Smooth muscle cell (in vitro differentiated cells): ENCODE data around the gene DLEC1. TPM values are rescaled to one million over a fixed set of nuclear protein-coding genes. Genes with fewer than 3 reads are reported as not detected.

ENCODE experiments used
- DNase-seq: peaks from one replicate; lab custom pipeline; 2025; ENCODE audit not compliant: unreplicated experiment; lab: John Stamatoyannopoulos, UW
- H2AFZ ChIP-seq: fragments of 200-600 bp; sonication (generic); 2 replicates; pipeline ENCODE4 v1.6.0; 2016; ENCODE audit warnings: antibody characterized with exemption, low read depth, mild to moderate bottlenecking
- H3F3A ChIP-seq: fragments of 200-600 bp; sonication (generic); 2 replicates; pipeline ENCODE4 v1.6.0; 2017; ENCODE audit warnings: antibody characterized with exemption, low read depth
- H3K27ac ChIP-seq: fragments of 200-600 bp; sonication (generic); 2 replicates; pipeline ENCODE4 v1.5.1; 2016; ENCODE audit warnings: low read depth, mild to moderate bottlenecking
- H3K27me3 ChIP-seq: fragments of 200-600 bp; sonication (generic); 2 replicates; pipeline ENCODE4 v1.6.1; 2016; ENCODE audit warnings: low read depth, mild to moderate bottlenecking
- H3K36me3 ChIP-seq: fragments of 200-600 bp; sonication (generic); 2 replicates; pipeline ENCODE4 v1.5.1; 2016; ENCODE audit warnings: low read depth
- H3K4me1 ChIP-seq: fragments of 200-600 bp; sonication (generic); 2 replicates; pipeline ENCODE4 v1.5.1; 2016; ENCODE audit warnings: low read depth
- H3K4me2 ChIP-seq: fragments of 200-600 bp; sonication (generic); 2 replicates; pipeline ENCODE4 v1.6.0; 2016; ENCODE audit warnings: mild to moderate bottlenecking
- H3K4me3 ChIP-seq: fragments of 200-600 bp; sonication (generic); 2 replicates; pipeline ENCODE4 v1.5.1; 2016; ENCODE audit warnings: mild to moderate bottlenecking
- H3K79me2 ChIP-seq: fragments of 200-600 bp; sonication (generic); 2 replicates; pipeline ENCODE4 v1.6.0; 2016; ENCODE audit warnings: low read depth, mild to moderate bottlenecking
- H3K9ac ChIP-seq: fragments of 200-600 bp; sonication (generic); 2 replicates; pipeline ENCODE4 v1.6.0; 2016; ENCODE audit warnings: low read depth
- H3K9me3 ChIP-seq: fragments of 200-600 bp; sonication (generic); replicated peaks from 2 replicates; pipeline ENCODE4 v1.5.1; 2016; ENCODE audit warnings: low read depth
- H4K20me1 ChIP-seq: fragments of 200-600 bp; sonication (generic); 2 replicates; pipeline ENCODE4 v1.6.0; 2016; ENCODE audit warnings: low read depth
- WGBS: methylation state at CpG from one replicate; pipeline ENCODE4 v1.1.7; 2016; ENCODE audit warnings: low lambda C conversion rate; 5-methylcytosine and 5-hydroxymethylcytosine counted together
- polyA plus RNA-seq: library from polyadenylated mRNA; unstranded; fragments of >200 nt; fragmentation: Nextera tagmentation; extraction: Ambion mirVana; gene quantifications from 2 replicates; pipeline ENCODE4 v1.2.1, GENCODE V29; 2016
- total RNA-seq: library from RNA; depleted of rRNA; stranded (reverse); fragments of >200 nt; gene quantifications from 2 replicates; pipeline ENCODE4 v1.2.3, GENCODE V29; 2014
- TF ChIP-seq, protein P1 (sequence below): fragments of 200-600 bp; sonication (generic); IDR thresholded peaks from 2 replicates; pipeline ENCODE4 v1.5.1; 2017; ENCODE audit warnings: borderline replicate concordance, mild to moderate bottlenecking, antibody characterized with exemption; ENCODE audit not compliant: insufficient read depth, poor library complexity, severe bottlenecking

Gene DLEC1
- total and polyA plus RNA-seq, 2 experiments from 2014 or later: 0.27 to 0.61 TPM

DNA sequence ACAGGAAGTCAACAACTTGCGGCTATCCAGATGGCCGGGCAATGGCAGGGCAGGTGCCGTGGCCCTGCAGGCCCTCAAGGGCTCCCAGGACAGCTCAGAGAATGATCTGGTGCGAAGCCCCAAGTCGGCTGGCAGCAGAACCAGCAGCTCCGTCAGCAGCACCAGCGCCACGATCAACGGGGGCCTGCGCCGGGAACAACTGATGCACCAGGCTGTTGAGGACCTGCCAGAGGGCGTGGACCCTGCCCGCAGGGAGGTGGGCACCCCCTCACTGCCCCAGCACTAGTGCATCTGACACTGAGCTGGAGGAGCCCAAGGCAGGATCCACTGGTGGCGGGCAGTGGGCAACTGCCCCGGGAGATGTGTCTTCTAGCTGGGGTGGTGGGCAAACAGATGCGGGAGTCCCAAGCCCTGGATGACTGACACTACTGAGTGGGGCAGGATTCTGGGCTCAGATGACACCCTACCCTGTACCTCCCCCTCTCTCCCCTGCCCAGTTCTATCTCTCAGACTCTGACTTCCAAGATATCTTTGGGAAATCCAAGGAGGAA, 32.5 kb upstream of the DLEC1 start:
- H4K20me1 ChIP-seq: no peaks in the 10 kb centered on the region
- H3F3A ChIP-seq: peaks cover 3% of the 10 kb centered on the region
- no peak overlapping the region for H3K9ac ChIP-seq
- DNase-seq: no peak
- no peaks in the 10 kb centered on the region for H3K27me3 ChIP-seq
- no peak overlapping the region for H2AFZ ChIP-seq
- no peak overlapping the region for H3K27ac ChIP-seq
- no peaks in the 10 kb centered on the region for H3K36me3 ChIP-seq
- no peaks in the 10 kb centered on the region for H3K79me2 ChIP-seq
- no peaks in the 10 kb centered on the region for H3K9me3 ChIP-seq
- TF ChIP-seq, protein P1, sequence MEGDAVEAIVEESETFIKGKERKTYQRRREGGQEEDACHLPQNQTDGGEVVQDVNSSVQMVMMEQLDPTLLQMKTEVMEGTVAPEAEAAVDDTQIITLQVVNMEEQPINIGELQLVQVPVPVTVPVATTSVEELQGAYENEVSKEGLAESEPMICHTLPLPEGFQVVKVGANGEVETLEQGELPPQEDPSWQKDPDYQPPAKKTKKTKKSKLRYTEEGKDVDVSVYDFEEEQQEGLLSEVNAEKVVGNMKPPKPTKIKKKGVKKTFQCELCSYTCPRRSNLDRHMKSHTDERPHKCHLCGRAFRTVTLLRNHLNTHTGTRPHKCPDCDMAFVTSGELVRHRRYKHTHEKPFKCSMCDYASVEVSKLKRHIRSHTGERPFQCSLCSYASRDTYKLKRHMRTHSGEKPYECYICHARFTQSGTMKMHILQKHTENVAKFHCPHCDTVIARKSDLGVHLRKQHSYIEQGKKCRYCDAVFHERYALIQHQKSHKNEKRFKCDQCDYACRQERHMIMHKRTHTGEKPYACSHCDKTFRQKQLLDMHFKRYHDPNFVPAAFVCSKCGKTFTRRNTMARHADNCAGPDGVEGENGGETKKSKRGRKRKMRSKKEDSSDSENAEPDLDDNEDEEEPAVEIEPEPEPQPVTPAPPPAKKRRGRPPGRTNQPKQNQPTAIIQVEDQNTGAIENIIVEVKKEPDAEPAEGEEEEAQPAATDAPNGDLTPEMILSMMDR: no peak
- 98% methylated on average over 16 of the region's 16 CpGs for whole genome bisulfite sequencing
- H3K4me1 ChIP-seq: no peaks in the 10 kb centered on the region
- no peak overlapping the region for H3K4me2 ChIP-seq
- H3K4me3 ChIP-seq: no peak overlapping the region

GRCh38 chr3:38007754-38008090, 31.3 kb upstream of the DLEC1 start:
- TF ChIP-seq, protein P1: no peak
- no peaks in the 10 kb centered on the region for H3K4me1 ChIP-seq
- no peak overlapping the region for H3K4me3 ChIP-seq
- peaks cover 3% of the 10 kb centered on the region for H3F3A ChIP-seq
- no peaks in the 10 kb centered on the region for H3K9me3 ChIP-seq
- H4K20me1 ChIP-seq: no peaks in the 10 kb centered on the region
- H2AFZ ChIP-seq: no peak overlapping the region
- no peaks in the 10 kb centered on the region for H3K79me2 ChIP-seq
- H3K27ac ChIP-seq: no peak overlapping the region
- H3K9ac ChIP-seq: no peak overlapping the region
- WGBS: 95% methylated on average over 7 of the region's 7 CpGs
- no peak for DNase-seq
- H3K4me2 ChIP-seq: no peak overlapping the region
- H3K36me3 ChIP-seq: no peaks in the 10 kb centered on the region
- no peaks in the 10 kb centered on the region for H3K27me3 ChIP-seq

DNA sequence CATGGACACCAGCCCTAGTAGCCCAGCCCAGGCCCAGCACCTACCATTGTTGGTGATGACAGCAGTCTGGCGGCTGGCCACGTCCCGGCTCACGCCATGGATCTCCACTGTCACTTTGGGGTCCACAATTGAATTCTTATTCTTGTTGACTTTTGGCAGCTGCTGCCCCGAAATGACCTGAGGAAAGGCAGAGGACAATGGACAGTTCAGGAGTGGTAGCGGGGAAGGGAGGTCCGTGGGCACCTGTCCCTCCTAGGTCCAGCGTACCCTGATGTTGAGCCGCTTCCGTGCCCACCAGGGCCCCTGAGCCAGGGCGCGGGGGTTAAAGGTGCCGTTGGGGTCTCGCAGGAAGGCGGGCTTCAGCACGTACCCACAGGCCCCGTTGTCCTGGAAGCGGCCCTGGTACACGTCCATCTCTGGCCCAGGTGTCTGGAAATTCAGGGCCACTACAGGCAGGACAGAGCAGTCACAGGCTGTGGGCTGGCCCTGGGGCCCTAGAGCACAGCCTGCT, 30.8 kb upstream of the DLEC1 start:
- Histone ChIP-seq H4K20me1 (no peaks in the 10 kb centered on the region), H3K4me1 (no peaks in the 10 kb centered on the region), H3K79me2 (no peaks in the 10 kb centered on the region), H3K9ac (no peak overlapping the region), H3K27me3 (no peaks in the 10 kb centered on the region), H2AFZ (no peak overlapping the region), H3K4me2 (no peak overlapping the region), H3K27ac (no peak overlapping the region), H3K9me3 (no peaks in the 10 kb centered on the region), H3K36me3 (no peaks in the 10 kb centered on the region), H3K4me3 (no peak overlapping the region), H3F3A (peaks cover 3% of the 10 kb centered on the region)
- DNase-seq: no peak
- TF ChIP-seq, protein P1: no peak
- WGBS: 96% methylated on average over 19 of the region's 19 CpGs

GRCh38 chr3:38008971-38009580, 29.9 kb upstream of the DLEC1 start:
- no peak overlapping the region for H2AFZ ChIP-seq
- no peaks in the 10 kb centered on the region for H3K36me3 ChIP-seq
- H3K4me3 ChIP-seq: no peak overlapping the region
- WGBS: 92% methylated on average over 16 of the region's 16 CpGs
- no peak for DNase-seq
- TF ChIP-seq, protein P1: no peak
- H3K27me3 ChIP-seq: no peaks in the 10 kb centered on the region
- H3K9ac ChIP-seq: no peak overlapping the region
- H3K79me2 ChIP-seq: no peaks in the 10 kb centered on the region
- H3K27ac ChIP-seq: no peak overlapping the region
- no peaks in the 10 kb centered on the region for H4K20me1 ChIP-seq
- no peaks in the 10 kb centered on the region for H3K9me3 ChIP-seq
- no peaks in the 10 kb centered on the region for H3K4me1 ChIP-seq
- H3F3A ChIP-seq: peaks cover 3% of the 10 kb centered on the region
- H3K4me2 ChIP-seq: no peak overlapping the region
